Fibroblast of peridontal ligament (primary cell): ENCODE results near the gene CCAR1.
"Not testable (repeated sequence)": the region's sequence is repeated elsewhere in the genome, so short reads cannot be mapped to it uniquely, and the experiment has no call there.

ENCODE experiments used
- DNase-seq: peaks from one replicate; pipeline ENCODE4 v3.0.0-alpha.2; 2010; ENCODE audit errors: extremely low read depth

CCAR1 gene

GRCh38 chr10:68759967-68760366 lies 38.9 kb downstream of the CCAR1 start:
- no peak for DNase-seq

GRCh38 chr10:68767407-68767806 lies 46.4 kb downstream of the CCAR1 start:
- not testable (repeated sequence) for DNase-seq

GRCh38 chr10:68781613-68782574 lies 60.9 kb downstream of the CCAR1 start:
- DNase-seq = no peak

- DNase-seq = no peak
Measured at GRCh38 chr10:68784476-68784875, 63.4 kb downstream of the CCAR1 start.

GRCh38 chr10:68787813-68788212 lies 66.8 kb downstream of the CCAR1 start:
- DNase-seq = no peak

- no peak for DNase-seq
Measured at GRCh38 chr10:68790476-68790875, 69.4 kb downstream of the CCAR1 start.

- DNase-seq = peak; percentile 54
Measured at GRCh38 chr10:68792115-68792514, 71.1 kb downstream of the CCAR1 start.

GRCh38 chr10:68795886-68796532 lies 75.0 kb downstream of the CCAR1 start:
- DNase-seq = no peak

- DNase-seq = no peak
Measured at GRCh38 chr10:68796605-68797004, 75.6 kb downstream of the CCAR1 start.

- peak; percentile 25 for DNase-seq
Measured at GRCh38 chr10:68800211-68800610, 79.2 kb downstream of the CCAR1 start.

- no peak for DNase-seq
Measured at GRCh38 chr10:68804692-68805091, 83.7 kb downstream of the CCAR1 start.

GRCh38 chr10:68810830-68811229 lies 89.8 kb downstream of the CCAR1 start:
- DNase-seq = not testable (repeated sequence)

GRCh38 chr10:68811314-68812009 lies 90.4 kb downstream of the CCAR1 start:
- DNase-seq = no peak

GRCh38 chr10:68812420-68812819 lies 91.4 kb downstream of the CCAR1 start:
- no peak for DNase-seq

- DNase-seq = no peak
Measured at GRCh38 chr10:68813559-68813958, 92.5 kb downstream of the CCAR1 start.

- DNase-seq = no peak
Measured at GRCh38 chr10:68816796-68817412, 95.9 kb downstream of the CCAR1 start.

- DNase-seq = not testable (repeated sequence)
Measured at GRCh38 chr10:68820359-68820758, 99.3 kb downstream of the CCAR1 start.

GRCh38 chr10:68822626-68823025 lies 101.6 kb downstream of the CCAR1 start:
- DNase-seq = not testable (repeated sequence)

- peak; percentile 20 for DNase-seq
Measured at GRCh38 chr10:68826764-68827591, 105.9 kb downstream of the CCAR1 start, which contains the start of gene STOX1. Gene STOX1, plus strand, starts transcription at chr10:68827531. Its CDS starts 93 bp downstream, at chr10:68827624.

- not testable (repeated sequence) for DNase-seq
Measured at GRCh38 chr10:68827592-68827959, 106.5 kb downstream of the CCAR1 start.

- DNase-seq = not testable (repeated sequence)
Measured at GRCh38 chr10:68828083-68828601, 107.1 kb downstream of the CCAR1 start.
